NOMO-1 treated with dmso at 0.1 percent for 144 hours (cell line): Measurements from ENCODE around the gene SALL3.

Experiments used
- DNase-seq: peaks from one replicate; lab custom pipeline; 2025; ENCODE audit not compliant: unreplicated experiment; lab: John Stamatoyannopoulos, UW

SALL3 gene

DNA sequence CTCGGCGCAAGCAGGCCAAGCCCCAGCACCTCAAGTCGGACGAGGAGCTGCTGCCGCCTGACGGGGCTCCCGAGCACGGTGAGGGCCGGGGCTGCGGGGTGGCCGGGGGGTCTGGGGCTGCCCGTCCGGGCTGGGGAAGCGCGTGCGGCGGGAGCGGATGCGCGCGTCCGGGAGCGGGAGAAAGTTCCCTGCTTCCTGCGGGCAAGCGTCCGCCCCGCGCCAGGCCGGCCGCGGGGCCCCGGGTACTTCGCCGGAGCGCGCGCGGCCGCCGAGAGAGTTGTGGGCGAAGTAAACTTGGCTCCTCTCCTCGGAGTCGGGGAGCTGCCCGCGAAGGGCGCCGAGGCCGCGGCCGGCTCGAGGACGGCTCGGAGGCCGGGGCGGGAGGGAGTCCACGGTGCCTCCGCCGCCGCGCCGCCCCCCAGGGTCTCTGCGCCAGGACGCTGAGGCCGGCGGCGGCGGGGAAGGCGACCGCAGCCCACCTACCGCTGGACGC is 707 bp downstream of the SALL3 start:
- DNase-seq = no peak

DNA sequence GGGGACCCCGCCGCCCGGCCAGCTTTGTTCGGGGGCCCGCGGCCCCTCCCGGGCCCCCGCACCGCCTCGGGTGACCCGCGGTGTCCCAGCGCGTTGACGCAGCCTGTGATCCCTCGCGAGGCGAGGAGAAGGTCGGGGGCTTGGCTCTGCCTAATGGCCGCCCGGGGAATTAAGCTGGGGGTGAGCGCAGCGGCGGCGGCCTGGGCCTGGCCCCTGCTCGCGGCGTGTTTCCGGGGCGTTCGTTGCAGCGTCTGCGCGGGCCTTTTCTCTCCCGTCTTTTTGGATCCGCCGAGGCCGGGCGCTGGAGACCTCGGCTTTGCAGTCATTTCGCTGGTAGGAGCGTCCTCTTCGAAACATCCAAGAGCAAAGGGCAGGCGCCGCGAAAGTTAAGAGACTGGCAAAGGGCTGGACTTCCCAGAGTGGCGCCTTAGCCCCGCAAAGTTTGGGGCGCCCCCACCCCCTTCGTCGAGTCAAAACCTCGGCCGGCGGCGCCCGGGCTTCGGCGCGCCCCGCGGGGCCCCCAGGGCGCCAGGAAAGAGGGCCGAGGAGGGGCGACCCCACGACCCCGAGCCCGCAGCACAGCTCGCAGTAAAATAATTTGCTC is 1.3 kb downstream of the SALL3 start:
- no peak for DNase-seq

DNA sequence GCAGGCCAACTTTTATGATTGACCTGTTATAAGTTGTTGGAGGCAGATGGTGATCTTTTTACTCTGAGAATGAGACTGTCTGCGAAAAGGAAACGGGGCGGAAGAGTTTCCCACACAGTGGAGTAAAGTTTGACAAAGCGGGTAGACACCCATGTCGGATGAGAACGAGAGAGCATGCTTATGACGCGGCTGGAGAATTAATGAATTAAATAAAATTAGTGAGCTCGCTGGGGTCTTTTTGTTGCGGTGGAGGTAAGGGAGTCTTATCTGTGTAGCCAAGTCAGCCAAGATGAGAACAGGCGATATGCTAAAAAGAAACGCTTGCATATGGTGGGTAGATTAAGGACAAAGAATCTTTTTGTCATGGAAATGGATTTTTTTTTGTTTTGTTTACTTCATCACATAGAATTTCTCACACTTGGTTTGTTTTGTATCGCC is 1.8 kb downstream of the SALL3 start:
- no peak for DNase-seq

DNA sequence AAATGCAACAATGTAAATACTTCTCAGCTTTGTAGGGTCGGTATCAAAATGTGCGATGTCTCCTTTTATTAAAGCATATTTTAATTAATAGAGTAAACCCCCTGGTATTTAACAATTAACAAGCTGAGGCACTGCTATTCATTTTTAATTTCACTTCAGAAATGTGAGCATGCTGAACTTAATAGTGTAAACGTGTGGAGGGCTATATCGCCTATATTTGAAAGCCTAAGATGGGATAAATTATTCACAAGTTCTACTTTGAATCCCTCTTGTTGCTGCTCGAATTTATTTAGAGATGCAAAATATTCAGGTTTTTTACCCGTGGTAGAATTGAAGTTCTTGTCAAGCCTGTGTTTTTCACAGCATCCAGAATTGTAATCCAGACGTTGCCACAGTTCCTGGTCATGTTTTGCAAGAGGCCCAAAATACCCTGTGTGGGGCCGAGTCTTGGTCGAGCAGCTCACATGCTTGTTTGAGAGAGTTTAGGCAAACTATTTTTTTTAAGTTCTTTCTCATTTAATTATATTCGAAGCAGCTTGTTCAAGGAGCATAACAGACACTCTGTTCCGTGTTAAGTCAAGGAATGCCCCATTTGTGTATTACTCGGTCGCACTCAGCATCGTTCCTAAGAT is 2.5 kb downstream of the SALL3 start:
- no peak for DNase-seq

DNA sequence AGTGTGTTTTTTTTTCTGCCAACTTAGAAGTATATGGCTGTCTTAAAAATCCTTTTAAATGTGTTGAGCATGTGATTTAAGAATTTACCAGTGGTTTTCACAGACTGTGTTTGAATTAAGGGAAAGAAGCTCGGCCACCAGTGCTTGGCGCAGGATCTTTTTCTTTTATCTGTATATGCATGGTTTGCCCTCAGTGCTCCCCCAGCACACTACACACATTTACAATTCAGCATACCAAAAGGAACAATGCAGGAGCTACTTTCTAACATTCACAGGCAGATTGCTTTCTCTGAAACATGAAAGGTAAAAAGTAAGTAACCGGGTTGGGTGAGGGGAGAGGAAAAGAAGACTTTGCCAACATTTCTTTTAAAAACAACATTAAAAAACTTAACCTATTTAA is 3.9 kb downstream of the SALL3 start:
- DNase-seq = no peak

DNA sequence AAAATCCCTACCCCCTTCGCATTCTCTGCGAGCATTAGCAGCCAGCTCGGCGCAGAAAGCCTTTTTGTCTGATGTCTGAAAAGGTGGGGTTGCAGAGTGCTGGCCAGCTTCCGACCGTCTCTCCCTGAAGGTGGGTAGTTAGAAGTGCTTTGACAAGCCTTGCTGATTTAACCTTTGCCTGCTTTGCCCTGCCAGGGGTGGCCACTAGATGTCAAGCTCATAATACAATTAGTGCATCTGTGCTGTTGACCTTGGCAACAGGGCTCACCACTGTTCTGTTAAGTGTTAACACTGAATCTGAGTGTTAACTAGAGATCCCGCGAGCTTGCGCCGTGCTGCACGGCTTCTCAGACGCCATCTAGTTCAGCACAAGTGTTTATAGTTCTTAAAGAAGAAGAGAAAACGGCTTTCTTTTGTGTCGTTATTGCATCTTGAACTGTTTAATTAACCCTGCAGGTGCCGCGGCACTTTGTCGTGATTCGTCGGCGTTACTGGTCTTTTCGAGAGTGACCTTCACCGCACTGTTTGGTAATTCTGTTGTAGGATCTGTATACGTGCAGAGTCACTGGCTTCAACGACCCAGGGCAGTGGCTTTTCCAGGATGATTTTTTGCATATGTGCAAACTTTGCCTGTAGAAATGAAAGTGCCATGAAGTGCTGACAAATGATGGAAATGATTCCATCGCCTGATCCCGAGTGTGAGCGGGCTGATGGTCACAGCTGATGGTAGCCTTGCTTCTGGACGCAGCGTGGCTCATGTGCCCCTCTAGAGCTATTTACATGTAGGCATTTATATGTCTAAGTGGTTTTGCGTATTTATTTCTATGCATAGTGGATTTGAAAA is 5.5 kb downstream of the SALL3 start:
- DNase-seq = no peak

DNA sequence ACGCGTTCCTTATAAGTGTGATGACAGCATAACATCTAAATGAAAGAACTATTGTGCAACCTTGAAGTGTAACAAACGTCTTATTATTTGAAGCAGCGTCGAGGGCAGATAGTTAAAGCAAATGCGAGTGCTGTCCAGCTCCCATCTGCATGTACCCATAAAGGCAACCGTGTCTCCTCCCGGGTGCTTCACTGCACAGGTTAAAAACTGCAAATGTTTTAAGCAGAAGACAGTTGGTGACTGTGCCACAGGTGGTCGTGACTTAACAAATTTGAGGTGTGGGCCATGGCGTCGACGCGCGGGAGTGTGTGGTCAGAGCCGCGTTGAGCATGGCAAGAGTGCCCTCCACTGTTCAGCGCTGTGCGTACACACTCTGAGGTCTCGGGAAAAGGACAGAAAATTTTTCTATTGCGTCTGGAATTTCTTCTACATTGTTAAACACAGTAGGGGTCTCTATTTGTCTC is 6.4 kb downstream of the SALL3 start:
- peak; percentile 19 for DNase-seq

DNA sequence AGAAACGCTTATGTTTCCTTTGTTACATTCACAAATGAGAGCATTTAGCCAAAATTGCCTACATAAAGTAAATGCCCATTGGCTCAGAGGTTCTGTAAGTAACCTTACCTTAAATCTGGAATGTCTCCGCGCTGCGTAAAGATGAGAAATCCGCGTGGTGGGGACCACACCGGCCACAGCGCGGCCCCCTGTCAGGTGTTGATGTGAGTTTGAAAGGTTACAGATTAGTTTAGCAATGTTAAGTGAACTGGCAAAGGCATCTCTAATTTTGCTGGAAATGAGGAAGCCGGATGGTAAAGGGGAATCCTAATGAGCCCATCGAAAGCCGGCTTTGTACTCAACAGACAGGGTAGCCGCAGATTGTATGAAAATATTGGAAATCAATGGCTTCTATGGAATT is 11.8 kb downstream of the SALL3 start:
- DNase-seq = no peak

DNA sequence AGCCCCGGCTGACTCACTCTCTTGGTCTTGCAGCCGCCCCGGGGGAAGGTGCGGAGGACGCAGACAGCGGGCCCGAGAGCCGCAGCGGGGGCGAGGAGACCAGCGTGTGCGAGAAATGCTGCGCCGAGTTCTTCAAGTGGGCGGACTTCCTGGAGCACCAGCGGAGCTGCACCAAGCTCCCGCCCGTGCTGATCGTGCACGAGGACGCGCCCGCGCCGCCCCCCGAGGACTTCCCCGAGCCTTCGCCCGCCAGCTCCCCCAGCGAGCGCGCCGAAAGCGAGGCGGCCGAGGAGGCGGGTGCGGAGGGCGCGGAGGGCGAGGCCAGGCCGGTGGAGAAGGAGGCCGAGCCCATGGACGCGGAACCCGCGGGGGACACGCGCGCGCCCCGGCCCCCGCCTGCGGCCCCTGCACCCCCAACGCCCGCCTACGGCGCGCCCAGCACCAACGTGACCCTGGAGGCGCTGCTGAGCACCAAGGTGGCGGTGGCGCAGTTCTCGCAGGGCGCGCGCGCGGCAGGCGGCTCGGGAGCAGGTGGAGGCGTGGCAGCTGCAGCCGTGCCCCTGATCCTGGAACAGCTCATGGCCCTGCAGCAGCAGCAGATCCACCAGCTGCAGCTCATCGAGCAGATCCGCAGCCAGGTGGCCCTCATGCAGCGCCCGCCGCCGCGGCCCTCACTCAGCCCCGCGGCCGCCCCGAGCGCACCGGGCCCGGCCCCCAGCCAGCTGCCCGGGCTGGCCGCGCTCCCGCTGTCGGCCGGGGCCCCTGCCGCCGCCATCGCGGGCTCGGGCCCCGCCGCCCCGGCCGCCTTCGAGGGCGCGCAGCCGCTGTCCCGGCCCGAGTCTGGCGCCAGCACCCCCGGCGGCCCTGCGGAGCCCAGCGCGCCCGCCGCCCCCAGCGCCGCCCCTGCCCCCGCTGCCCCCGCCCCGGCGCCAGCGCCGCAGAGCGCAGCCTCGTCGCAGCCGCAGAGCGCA is 12.7 kb downstream of the SALL3 start:
- DNase-seq = no peak

DNA sequence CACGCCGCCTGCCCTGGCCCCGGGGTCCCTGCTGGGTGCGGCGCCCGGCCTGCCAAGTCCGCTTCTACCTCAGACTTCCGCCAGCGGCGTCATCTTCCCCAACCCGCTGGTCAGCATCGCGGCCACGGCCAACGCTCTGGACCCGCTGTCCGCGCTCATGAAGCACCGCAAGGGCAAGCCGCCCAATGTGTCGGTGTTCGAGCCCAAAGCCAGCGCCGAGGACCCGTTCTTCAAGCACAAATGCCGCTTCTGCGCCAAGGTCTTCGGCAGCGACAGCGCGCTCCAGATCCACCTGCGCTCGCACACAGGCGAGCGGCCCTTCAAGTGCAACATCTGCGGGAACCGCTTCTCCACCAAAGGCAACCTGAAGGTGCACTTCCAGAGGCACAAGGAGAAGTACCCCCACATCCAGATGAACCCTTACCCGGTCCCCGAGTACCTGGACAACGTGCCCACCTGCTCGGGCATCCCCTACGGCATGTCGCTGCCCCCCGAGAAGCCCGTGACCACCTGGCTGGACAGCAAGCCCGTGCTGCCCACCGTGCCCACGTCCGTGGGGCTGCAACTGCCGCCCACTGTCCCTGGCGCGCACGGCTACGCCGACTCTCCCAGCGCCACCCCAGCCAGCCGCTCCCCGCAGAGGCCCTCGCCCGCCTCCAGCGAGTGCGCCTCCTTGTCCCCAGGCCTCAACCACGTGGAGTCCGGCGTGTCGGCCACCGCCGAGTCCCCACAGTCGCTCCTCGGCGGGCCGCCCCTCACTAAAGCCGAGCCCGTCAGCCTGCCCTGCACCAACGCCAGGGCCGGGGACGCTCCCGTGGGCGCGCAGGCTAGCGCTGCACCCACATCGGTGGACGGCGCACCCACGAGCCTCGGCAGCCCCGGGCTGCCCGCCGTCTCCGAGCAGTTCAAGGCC is 13.7 kb downstream of the SALL3 start:
- no peak for DNase-seq

DNA sequence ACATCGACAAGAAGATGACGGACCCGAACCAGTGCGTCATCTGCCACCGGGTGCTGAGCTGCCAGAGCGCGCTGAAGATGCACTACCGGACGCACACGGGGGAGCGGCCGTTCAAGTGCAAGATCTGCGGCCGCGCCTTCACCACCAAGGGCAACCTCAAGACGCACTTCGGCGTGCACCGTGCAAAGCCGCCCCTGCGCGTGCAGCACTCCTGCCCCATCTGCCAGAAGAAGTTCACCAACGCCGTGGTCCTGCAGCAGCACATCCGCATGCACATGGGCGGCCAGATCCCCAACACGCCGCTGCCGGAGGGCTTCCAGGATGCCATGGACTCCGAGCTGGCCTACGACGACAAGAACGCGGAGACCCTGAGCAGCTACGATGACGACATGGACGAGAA is 14.4 kb downstream of the SALL3 start:
- no peak for DNase-seq

DNA sequence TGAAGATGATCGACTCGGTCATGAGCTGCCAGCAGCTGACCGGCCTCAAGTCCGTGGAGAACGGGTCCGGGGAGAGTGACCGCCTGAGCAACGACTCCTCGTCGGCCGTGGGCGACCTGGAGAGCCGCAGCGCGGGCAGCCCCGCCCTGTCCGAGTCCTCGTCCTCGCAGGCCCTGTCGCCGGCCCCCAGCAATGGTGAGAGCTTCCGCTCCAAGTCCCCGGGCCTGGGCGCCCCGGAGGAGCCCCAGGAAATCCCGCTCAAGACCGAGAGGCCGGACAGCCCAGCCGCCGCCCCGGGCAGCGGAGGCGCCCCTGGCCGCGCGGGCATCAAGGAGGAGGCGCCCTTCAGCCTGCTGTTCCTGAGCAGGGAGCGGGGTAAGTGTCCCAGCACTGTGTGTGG is 14.9 kb downstream of the SALL3 start:
- DNase-seq = no peak

DNA sequence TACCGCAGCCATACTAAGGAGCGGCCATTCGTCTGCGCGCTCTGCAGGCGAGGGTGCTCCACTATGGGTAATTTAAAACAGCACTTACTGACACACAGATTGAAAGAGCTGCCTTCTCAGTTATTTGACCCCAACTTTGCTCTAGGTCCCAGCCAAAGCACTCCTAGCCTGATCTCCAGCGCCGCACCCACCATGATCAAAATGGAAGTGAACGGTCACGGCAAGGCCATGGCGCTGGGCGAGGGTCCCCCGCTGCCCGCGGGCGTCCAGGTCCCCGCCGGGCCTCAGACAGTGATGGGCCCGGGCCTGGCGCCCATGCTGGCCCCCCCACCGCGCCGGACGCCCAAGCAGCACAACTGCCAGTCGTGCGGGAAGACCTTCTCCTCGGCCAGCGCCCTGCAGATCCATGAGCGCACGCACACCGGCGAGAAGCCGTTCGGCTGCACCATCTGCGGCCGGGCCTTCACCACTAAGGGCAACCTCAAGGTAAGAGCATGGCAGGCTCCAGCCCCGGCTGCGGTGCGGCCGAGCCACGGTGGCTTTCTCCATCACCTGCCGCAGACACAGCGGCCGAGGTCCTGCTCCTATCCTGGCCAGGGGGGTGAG is 15.5 kb downstream of the SALL3 start:
- no peak for DNase-seq

DNA sequence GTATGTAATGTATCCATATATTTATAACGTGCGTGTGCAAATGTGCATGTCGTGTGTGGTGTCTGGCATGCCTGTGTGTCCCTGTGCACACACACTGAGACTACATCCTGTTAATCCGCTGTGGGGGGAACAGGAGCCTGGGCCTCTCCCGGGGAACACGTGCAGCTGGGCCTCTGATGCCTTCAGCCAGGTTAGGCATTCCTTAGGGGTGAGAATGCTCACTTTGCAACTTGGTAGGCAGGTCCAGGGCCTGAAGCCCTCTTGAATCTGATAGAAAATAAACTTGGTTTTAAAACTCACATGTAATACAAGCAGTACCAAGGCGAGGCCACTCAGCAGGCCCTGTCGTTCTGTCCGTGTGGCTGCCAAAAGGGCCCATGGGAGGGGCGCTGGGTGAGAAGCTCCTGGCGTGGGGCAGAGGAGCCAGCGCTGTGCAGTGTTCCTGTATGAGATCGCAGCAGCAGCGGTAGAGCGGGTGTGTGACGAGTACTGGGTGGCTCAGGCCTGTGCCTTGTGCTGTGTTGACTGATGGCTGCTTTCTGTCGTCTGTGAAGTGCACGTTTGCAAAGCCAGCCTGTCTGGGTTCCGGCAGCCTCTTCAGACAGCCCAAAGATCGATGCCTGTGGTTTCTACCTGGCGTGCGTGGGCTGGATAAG is 16.2 kb downstream of the SALL3 start:
- DNase-seq = no peak

DNA sequence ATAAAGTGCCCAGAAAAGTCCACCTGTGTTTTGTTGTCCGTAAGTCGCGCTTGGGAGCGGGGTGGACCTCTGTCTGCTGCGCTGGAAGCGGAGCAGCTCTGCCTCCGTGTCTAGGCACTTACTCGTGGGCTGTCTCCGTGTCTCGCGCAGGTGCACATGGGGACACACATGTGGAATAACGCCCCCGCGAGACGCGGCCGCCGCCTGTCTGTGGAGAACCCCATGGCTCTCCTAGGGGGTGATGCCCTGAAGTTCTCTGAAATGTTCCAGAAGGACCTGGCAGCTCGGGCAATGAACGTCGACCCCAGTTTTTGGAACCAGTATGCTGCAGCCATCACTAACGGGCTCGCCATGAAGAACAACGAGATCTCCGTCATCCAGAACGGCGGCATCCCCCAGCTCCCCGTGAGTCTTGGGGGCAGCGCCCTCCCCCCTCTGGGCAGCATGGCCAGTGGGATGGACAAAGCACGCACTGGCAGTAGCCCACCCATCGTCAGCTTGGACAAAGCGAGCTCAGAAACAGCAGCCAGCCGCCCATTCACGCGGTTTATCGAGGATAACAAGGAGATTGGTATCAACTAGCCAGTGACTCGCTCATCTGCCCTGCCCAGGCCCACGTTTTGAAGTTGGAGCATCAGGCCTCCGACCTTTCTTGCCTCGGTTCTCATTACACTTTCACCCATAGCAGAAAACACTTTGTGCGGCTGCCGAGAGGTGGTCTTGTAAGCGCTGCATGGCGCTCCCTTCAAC is 17.3 kb downstream of the SALL3 start:
- no peak for DNase-seq

DNA sequence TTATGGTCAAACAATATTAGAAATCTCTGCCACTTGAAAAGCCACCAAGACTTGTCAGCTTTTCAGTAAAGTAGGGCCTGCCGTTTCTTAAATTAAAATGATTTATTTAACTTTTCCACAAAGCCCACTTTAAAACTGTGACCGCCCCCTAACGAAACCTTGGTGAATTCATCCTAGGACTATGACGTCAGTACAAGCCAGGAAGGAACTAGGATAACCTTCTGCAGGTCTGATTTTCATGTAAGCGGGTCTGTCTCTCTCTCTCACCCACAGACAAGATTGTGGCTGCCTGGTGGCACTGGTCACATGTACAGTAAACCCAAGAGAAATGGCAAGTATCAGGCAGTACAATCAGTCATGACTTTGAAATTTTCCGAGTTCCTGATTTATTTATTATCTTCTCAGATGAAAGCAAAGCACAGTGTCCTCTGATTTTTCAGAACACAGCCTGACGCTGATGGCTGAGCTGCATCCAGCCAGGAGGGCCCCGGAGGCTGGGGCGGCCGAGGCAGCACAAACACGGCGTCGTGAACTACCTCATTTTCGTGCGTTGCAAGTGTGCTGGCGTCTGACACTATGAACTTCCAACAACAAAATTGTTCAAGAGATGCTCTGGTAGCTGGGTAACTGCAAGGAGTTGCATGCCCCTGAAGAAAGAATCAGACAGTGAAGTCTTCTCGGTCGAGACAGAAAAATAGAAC is 18.9 kb downstream of the SALL3 start:
- DNase-seq = no peak

DNA sequence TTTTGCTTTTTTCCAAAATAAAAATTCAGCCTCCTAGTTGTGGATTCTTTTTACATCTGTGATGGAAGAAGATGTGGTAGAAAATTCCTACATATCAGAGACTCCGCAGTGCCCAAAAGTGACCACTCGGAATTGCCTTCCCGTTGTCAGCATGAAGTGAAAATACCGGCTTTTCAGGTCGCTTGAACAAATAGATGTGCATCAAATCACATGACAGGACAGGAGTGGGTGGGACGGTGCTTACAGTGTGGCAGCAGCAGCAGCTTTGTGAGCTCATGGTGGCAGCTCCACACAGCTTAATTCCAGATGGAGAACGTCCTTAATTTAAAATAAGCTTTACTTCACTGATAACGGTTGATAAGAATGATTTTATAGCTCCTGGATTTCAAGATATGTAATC is 20.3 kb downstream of the SALL3 start:
- DNase-seq = no peak

DNA sequence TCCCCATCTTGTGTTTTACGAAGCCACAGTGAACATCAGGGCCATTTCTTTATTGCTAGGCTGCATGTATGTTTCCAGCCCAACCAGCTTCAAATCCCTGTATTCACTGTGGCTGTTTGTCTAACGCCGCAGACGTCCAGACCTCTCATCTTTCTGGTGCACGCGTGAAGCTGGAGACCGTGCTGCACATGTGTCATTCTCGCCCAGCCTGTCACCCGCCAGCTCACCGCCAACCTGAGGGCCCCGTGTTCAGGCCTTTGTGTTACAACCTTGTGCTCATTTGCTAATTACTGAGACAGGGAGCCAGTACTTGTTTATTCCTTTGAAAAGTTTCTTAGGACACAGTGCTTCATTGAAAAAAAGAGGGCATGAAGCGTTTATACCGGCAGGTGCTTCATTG is 21.4 kb downstream of the SALL3 start:
- DNase-seq = no peak
